H1 (cell line): ENCODE measurements around the gene BTBD9. TPM values are rescaled to one million over a fixed set of nuclear protein-coding genes. Genes with fewer than 3 reads are reported as not detected.

Experiments
- BRCA1 ChIP-seq: IDR thresholded peaks from 2 replicates; pipeline ENCODE4 v1.6.1; 2012; ENCODE audit warnings: low read depth, low read length, improper control_type of control experiment
- CBX5 ChIP-seq: fragments of 300-800, 300-1000 bp; sonication (generic); IDR thresholded peaks from 2 replicates; pipeline ENCODE4 v1.7.1; 2016; ENCODE audit warnings: antibody characterized with exemption, low read length, low read depth
- CBX8 ChIP-seq: fragments of 300-800, 300-1000 bp; sonication (generic); IDR thresholded peaks from 2 replicates; pipeline ENCODE4 v1.7.1; 2016; ENCODE audit warnings: low read depth, low read length, borderline replicate concordance
- CHD1 ChIP-seq: IDR thresholded peaks from 2 replicates; pipeline ENCODE4 v1.6.1; 2012; ENCODE audit warnings: low read depth, low read length, improper control_type of control experiment
- CREB1 ChIP-seq: IDR thresholded peaks from 2 replicates; pipeline ENCODE4 v1.6.1; 2012; ENCODE audit warnings: inconsistent platforms
- CTCF ChIP-seq, 3 experiments: IDR thresholded peaks; 1 replicate in 2 of 3; 2 replicates in 1 of 3; pipeline versions ENCODE4 v1.5.1 to v1.6.1; 2011; ENCODE audit warnings: low read length in 3 of 3, mild to moderate bottlenecking in 3 of 3, inconsistent platforms in 2 of 3, low read depth in 1 of 3, moderate library complexity in 1 of 3; ENCODE audit not compliant: insufficient read depth in 1 of 3; ENCODE audit errors: control extremely low read depth in 1 of 3
- HDAC2 ChIP-seq, 2 experiments: fragments of 300-600 bp in 1 of 2; sonication (generic) in 1 of 2; IDR thresholded peaks; 2 replicates each; pipeline ENCODE4 v1.6.1; 2011 to 2012; ENCODE audit warnings: low read depth in 2 of 2, low read length in 2 of 2, mild to moderate bottlenecking in 2 of 2, moderate library complexity in 2 of 2, borderline replicate concordance in 1 of 2, inconsistent platforms in 1 of 2
- HDAC6 ChIP-seq: IDR thresholded peaks from one replicate; pipeline ENCODE4 v1.7.1; 2012; ENCODE audit warnings: low read depth, mild to moderate bottlenecking, inconsistent platforms, low read length, moderate library complexity
- JUN ChIP-seq: IDR thresholded peaks from 2 replicates; pipeline ENCODE4 v1.6.1; 2011; ENCODE audit warnings: low read depth, mild to moderate bottlenecking, improper control_type of control experiment, low read length
- KDM5A ChIP-seq: fragments of 200-600 bp; IDR thresholded peaks from 2 replicates; pipeline ENCODE4 v1.7.1; 2012; ENCODE audit warnings: mild to moderate bottlenecking, low read length, inconsistent platforms, mixed read lengths
- MAX ChIP-seq: IDR thresholded peaks from 2 replicates; pipeline ENCODE4 v1.6.1; 2012; ENCODE audit warnings: inconsistent platforms
- NANOG ChIP-seq: IDR thresholded peaks from 2 replicates; pipeline ENCODE4 v1.6.1; 2011; ENCODE audit warnings: low read length, low read depth, mild to moderate bottlenecking, inconsistent platforms; ENCODE audit not compliant: insufficient read depth, poor library complexity, severe bottlenecking
- POLR2A ChIP-seq, 2 experiments: IDR thresholded peaks; 1 replicate in 1 of 2; 2 replicates in 1 of 2; pipeline ENCODE4 v1.6.1; 2011; ENCODE audit warnings: low read depth in 2 of 2, low read length in 2 of 2, mild to moderate bottlenecking in 2 of 2; ENCODE audit errors: control extremely low read depth in 1 of 2
- POLR2AphosphoS5 ChIP-seq: IDR thresholded peaks from 2 replicates; pipeline ENCODE4 v1.6.1; 2011; ENCODE audit warnings: low read depth, low read length
- RAD21 ChIP-seq, 2 experiments: IDR thresholded peaks in 1 of 2; conservative IDR thresholded peaks in 1 of 2; 2 replicates each; pipeline ENCODE4 v1.6.1; 2011; ENCODE audit warnings: low read depth in 2 of 2, low read length in 2 of 2, improper control_type of control experiment in 1 of 2, inconsistent platforms in 1 of 2, mild to moderate bottlenecking in 1 of 2, moderate library complexity in 1 of 2
- RBBP5 ChIP-seq: IDR thresholded peaks from 2 replicates; pipeline ENCODE4 v1.7.1; 2012; ENCODE audit warnings: low read depth, mild to moderate bottlenecking, inconsistent platforms, low read length, moderate library complexity, borderline replicate concordance
- SP1 ChIP-seq: IDR thresholded peaks from 2 replicates; pipeline ENCODE4 v1.6.1; 2011; ENCODE audit warnings: low read depth, low read length
- ZNF274 ChIP-seq: IDR thresholded peaks from 2 replicates; pipeline ENCODE4 v1.7.0; 2012; ENCODE audit warnings: low read length, borderline replicate concordance; ENCODE audit errors: extremely low read depth
- polyA plus RNA-seq, 7 experiments: library from polyadenylated mRNA; depleted of rRNA in 3 of 7; stranded (reverse) in 5 of 7; unstranded in 2 of 7; fragments of >200 nt in 5 of 7; fragments of 200-250 nt in 2 of 7; gene quantifications; 1 replicate in 5 of 7; 2 replicates in 1 of 7; 4 replicates in 1 of 7; pipeline versions ENCODE4 v1.2.1 to v1.2.3, GENCODE V29; 2011 to 2013; ENCODE audit warnings: missing spikeins in 2 of 7, mixed read lengths in 2 of 7
- total RNA-seq: library from RNA; stranded (reverse); fragmentation: NEBNext Ultra II Directional; extraction: Animal tissue kit (Norgen Biotek cat#: 25700); gene quantifications from 2 replicates; pipeline ENCODE4 v1.2.1, GENCODE V29; 2021

BTBD9 gene
- total and polyA plus RNA-seq, 2 of the 8 experiments (the other 6 are each of a cell fraction or from before 2014, with no cell fraction given) = 0.92 to 4.1 TPM

DNA sequence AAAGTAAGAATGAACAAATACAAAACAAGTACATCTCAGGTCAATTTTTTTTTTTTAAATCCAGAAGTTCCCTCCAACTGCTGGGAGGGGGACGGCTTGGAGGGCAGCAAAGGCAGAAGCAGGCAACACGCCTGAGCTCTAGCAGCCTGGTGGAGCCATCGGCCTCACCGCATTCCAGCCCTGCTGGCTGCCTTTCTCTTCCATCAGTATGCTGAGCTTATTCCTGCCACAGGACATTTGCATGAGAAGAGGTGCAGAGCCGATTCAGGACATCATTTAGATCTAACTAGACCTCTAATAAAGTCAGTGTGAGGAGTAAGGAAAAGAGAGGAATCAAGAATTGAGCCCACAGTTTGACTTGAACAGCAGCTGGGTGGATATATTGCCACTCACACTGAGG is 501.4 kb downstream of the BTBD9 start (continued):
- no peak for TF ChIP-seq HDAC6
- TF ChIP-seq RAD21 (IDR thresholded peaks at IDR 0.05 in 1 of 2, conservative IDR thresholded peaks at IDR 0.05 in 1 of 2; ENCODE audit: low read depth in 2 of 2, low read length in 2 of 2) = peak; percentile 9 to 18; a peak in 1 of 4 replicates
- no peak for TF ChIP-seq JUN
- no peak for TF ChIP-seq CBX8
- TF ChIP-seq CREB1 = no peak
- no peak for TF ChIP-seq ZNF274
- TF ChIP-seq RBBP5 = no peak
- no peak for TF ChIP-seq BRCA1
- peak; percentile 45; the same call in 1 of the 2 replicates for TF ChIP-seq MAX
- no peak; the same call in 1 of the 2 replicates for TF ChIP-seq POLR2AphosphoS5
- peak in 2 of 3 experiments; percentile 5 to 13; a peak in 2 of 4 replicates for TF ChIP-seq CTCF (IDR thresholded peaks at IDR 0.05; ENCODE audit: control extremely low read depth in 1 of 3, insufficient read depth in 1 of 3, low read depth in 1 of 3, low read length in 3 of 3)
- peak; percentile 56; the same call in 1 of the 2 replicates for TF ChIP-seq SP1
- TF ChIP-seq POLR2A (IDR thresholded peaks at IDR 0.05; ENCODE audit: control extremely low read depth in 1 of 2, low read depth in 2 of 2, low read length in 2 of 2) = no peak
- peak; percentile 25 for TF ChIP-seq NANOG
- no peak for TF ChIP-seq KDM5A
- TF ChIP-seq HDAC2 (IDR thresholded peaks at IDR 0.05; ENCODE audit: borderline replicate concordance in 1 of 2, low read depth in 2 of 2, low read length in 2 of 2) = peak; percentile 65 to 95; a peak in 2 of 4 replicates
- TF ChIP-seq CBX5 = no peak
- no peak for TF ChIP-seq CHD1
